ENCODE measurements around the gene RPS6KA2. TPM values are rescaled to one million over a fixed set of nuclear protein-coding genes. Genes with fewer than 3 reads are reported as not detected.
A peak's percentile ranks its signal among the peaks of the same experiment; 100 is the strongest.

The RPS6KA2 gene
- polyA plus RNA-seq, 1 donor, result 22.5 TPM

- no peak for DNase-seq (ENCODE audit: low read depth)
Observed at GRCh38 chr6:166573511-166574216, 53.4 kb downstream of the RPS6KA2 start.

- DNase-seq (ENCODE audit: low read depth), result no peak
Observed at GRCh38 chr6:166572370-166573261, 54.4 kb downstream of the RPS6KA2 start.

GRCh38 chr6:166570929-166571713, 55.9 kb downstream of the RPS6KA2 start:
- no peak for DNase-seq (ENCODE audit: low read depth)

GRCh38 chr6:166569206-166569605, 57.8 kb downstream of the RPS6KA2 start:
- no peak for DNase-seq (ENCODE audit: low read depth)

- no peak for DNase-seq (ENCODE audit: low read depth)
Observed at GRCh38 chr6:166567813-166568212, 59.2 kb downstream of the RPS6KA2 start.

GRCh38 chr6:166567107-166567506, 59.9 kb downstream of the RPS6KA2 start:
- DNase-seq (ENCODE audit: low read depth), result no peak

GRCh38 chr6:166566026-166567011, 60.7 kb downstream of the RPS6KA2 start:
- DNase-seq (ENCODE audit: low read depth), result no peak

- DNase-seq (ENCODE audit: low read depth), result peak; percentile 54
Observed at GRCh38 chr6:166565084-166565967, 61.7 kb downstream of the RPS6KA2 start.

- DNase-seq (ENCODE audit: low read depth), result no peak
Observed at GRCh38 chr6:166563805-166564204, 63.2 kb downstream of the RPS6KA2 start.

- DNase-seq (ENCODE audit: low read depth), result no peak
Observed at GRCh38 chr6:166563200-166563599, 63.9 kb downstream of the RPS6KA2 start.

- no peak for DNase-seq (ENCODE audit: low read depth)
Observed at GRCh38 chr6:166562726-166563125, 64.3 kb downstream of the RPS6KA2 start.

- no peak for DNase-seq (ENCODE audit: low read depth)
Observed at GRCh38 chr6:166561771-166562359, 65.2 kb downstream of the RPS6KA2 start.

- no peak for DNase-seq (ENCODE audit: low read depth)
Observed at GRCh38 chr6:166560222-166560621, 66.8 kb downstream of the RPS6KA2 start.

- DNase-seq (ENCODE audit: low read depth), result no peak
Observed at GRCh38 chr6:166559662-166560061, 67.4 kb downstream of the RPS6KA2 start.

- no peak for DNase-seq (ENCODE audit: low read depth)
Observed at GRCh38 chr6:166559211-166559610, 67.8 kb downstream of the RPS6KA2 start.

- no peak for DNase-seq (ENCODE audit: low read depth)
Observed at GRCh38 chr6:166558156-166559005, 68.7 kb downstream of the RPS6KA2 start.

GRCh38 chr6:166556863-166557322, 70.2 kb downstream of the RPS6KA2 start:
- no peak for DNase-seq (ENCODE audit: low read depth)

GRCh38 chr6:166556336-166556735, 70.7 kb downstream of the RPS6KA2 start:
- no peak for DNase-seq (ENCODE audit: low read depth)

Data from forelimb muscle (tissue), 1 donor.